NCI-H526 treated with DMSO at 0.1 percent for 48 hours (cell line): ENCODE results near the gene C6orf62.
"Not testable (repeated sequence)": the region's sequence is repeated elsewhere in the genome, so short reads cannot be mapped to it uniquely, and the experiment has no call there.

Experiments used
- DNase-seq: peaks from one replicate; lab custom pipeline; 2025; lab: John Stamatoyannopoulos, UW

The C6orf62 gene

GRCh38 chr6:24719125-24719971 lies at the start of gene C6orf62:
Gene C6orf62 (minus strand): TSS chr6:24719154. CDS start chr6:24718668, 486 bp downstream.
- no peak for DNase-seq

- DNase-seq, result no peak
These were observed 49.4 kb upstream of the C6orf62 start for GRCh38 chr6:24768361-24768760.

- DNase-seq, result no peak
These were observed 47.9 kb upstream of the C6orf62 start for GRCh38 chr6:24766680-24767462.

- DNase-seq, result not testable (repeated sequence)
These were observed 47.0 kb upstream of the C6orf62 start for GRCh38 chr6:24765968-24766367.

- DNase-seq, result not testable (repeated sequence)
These were observed 46.2 kb upstream of the C6orf62 start for GRCh38 chr6:24764833-24765828.

- DNase-seq, result no peak
These were observed 44.6 kb upstream of the C6orf62 start for GRCh38 chr6:24763578-24763977.

GRCh38 chr6:24761851-24762250 lies 42.9 kb upstream of the C6orf62 start:
- no peak for DNase-seq

- DNase-seq, result no peak
These were observed 42.4 kb upstream of the C6orf62 start for GRCh38 chr6:24761193-24761835.

GRCh38 chr6:24760210-24760609 lies 41.3 kb upstream of the C6orf62 start:
- no peak for DNase-seq

- no peak for DNase-seq
These were observed 40.8 kb upstream of the C6orf62 start for GRCh38 chr6:24759718-24760117.

GRCh38 chr6:24757611-24758010 lies 38.7 kb upstream of the C6orf62 start:
- DNase-seq, result no peak

GRCh38 chr6:24755279-24755678 lies 36.3 kb upstream of the C6orf62 start:
- DNase-seq, result no peak

- DNase-seq, result not testable (repeated sequence)
These were observed 35.4 kb upstream of the C6orf62 start for GRCh38 chr6:24754378-24754777.

GRCh38 chr6:24753545-24753944 lies 34.6 kb upstream of the C6orf62 start:
- no peak for DNase-seq

GRCh38 chr6:24752917-24753492 lies 34.1 kb upstream of the C6orf62 start:
- DNase-seq, result no peak

- no peak for DNase-seq
These were observed 33.5 kb upstream of the C6orf62 start for GRCh38 chr6:24752503-24752902.

- not testable (repeated sequence) for DNase-seq
These were observed 31.9 kb upstream of the C6orf62 start for GRCh38 chr6:24750878-24751277.

GRCh38 chr6:24749297-24749696 lies 30.3 kb upstream of the C6orf62 start:
- DNase-seq, result no peak

GRCh38 chr6:24744911-24745310 lies 26.0 kb upstream of the C6orf62 start:
- no peak for DNase-seq

GRCh38 chr6:24743944-24744335 lies 25.0 kb upstream of the C6orf62 start:
- DNase-seq, result no peak
